ENCODE data around the gene POU4F1. TPM values are rescaled to one million over a fixed set of nuclear protein-coding genes. Genes with fewer than 3 reads are reported as not detected.

Gene POU4F1
- total RNA-seq, 1 donor from 2014 or later, result 0.23 TPM

DNA sequence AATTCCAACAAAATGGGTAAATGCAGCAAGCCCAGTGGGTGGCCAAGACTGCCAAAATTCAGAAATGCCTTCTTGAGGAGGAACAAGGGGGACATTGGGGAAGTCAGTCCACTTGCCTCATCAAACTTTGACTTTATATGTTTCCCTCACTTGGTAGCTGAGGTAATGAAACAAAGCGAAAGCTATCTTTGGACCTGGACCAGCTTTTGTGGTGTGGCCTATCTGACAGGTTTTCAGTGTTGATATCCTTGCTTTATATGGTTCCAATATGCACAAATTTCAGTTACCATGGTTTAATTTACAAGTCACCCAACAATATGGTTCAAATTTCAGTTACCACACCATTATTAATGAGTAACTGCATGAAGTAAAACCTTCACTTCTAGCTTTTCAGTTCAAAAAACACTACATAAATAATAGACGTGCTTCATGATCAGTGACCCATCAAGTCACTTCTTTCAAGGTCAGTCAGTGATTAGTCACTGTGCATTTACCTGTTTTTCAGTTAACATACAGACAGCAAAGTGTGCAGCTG, 17.7 kb upstream of the POU4F1 start:
- no peak for DNase-seq (ENCODE audit: low spot score)
- H3K4me1 Mint-ChIP-seq (ENCODE audit: low read depth), result peaks cover 6% of the 10 kb centered on the region
- no peaks in the 10 kb centered on the region for H3K9me3 Mint-ChIP-seq
- H3K27ac Mint-ChIP-seq, result no peak overlapping the region
- intact Hi-C loops (cut with micrococcal nuclease), result no loop called here
- no peak overlapping the region for H3K4me3 Mint-ChIP-seq
- H3K36me3 Mint-ChIP-seq (ENCODE audit: low read depth), result peaks cover 24% of the 10 kb centered on the region
- H3K27me3 Mint-ChIP-seq (ENCODE audit: insufficient read depth), result no peaks in the 10 kb centered on the region

GRCh38 chr13:78618411-78618810, 15.1 kb upstream of the POU4F1 start:
- no peaks in the 10 kb centered on the region for H3K9me3 Mint-ChIP-seq
- intact Hi-C loops (cut with micrococcal nuclease), result no loop called here
- H3K27me3 Mint-ChIP-seq (ENCODE audit: insufficient read depth), result no peaks in the 10 kb centered on the region
- no peak overlapping the region for H3K4me3 Mint-ChIP-seq
- no peak for DNase-seq (ENCODE audit: low spot score)
- no peaks in the 10 kb centered on the region for H3K4me1 Mint-ChIP-seq (ENCODE audit: low read depth)
- no peak overlapping the region for H3K27ac Mint-ChIP-seq
- peaks cover 31% of the 10 kb centered on the region for H3K36me3 Mint-ChIP-seq (ENCODE audit: low read depth)

DNA sequence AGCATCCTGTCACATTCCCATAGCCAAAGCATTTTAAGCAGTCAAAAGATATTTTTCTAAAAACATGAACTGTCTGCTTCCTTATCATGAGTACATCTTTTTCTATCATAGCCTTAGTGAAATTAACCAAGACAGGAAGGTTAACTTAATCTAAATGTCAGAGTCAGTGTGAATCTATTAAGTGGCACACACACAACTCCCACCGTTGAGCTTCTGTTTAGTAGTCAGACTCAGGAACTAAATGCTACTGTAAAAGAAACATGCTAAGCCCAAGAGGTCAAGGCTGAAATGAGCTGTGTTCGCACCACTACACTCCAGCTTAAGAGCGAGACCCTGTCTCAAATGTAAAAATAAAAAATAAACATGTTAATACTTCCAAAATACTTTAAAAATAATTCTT, 7.7 kb upstream of the POU4F1 start:
- no peak overlapping the region for H3K27ac Mint-ChIP-seq
- peaks cover 15% of the 10 kb centered on the region for H3K36me3 Mint-ChIP-seq (ENCODE audit: low read depth)
- DNase-seq (ENCODE audit: low spot score), result no peak
- peaks cover 54% of the 10 kb centered on the region for H3K27me3 Mint-ChIP-seq (ENCODE audit: insufficient read depth)
- H3K4me3 Mint-ChIP-seq, result no peak overlapping the region
- H3K4me1 Mint-ChIP-seq (ENCODE audit: low read depth), result peaks cover 11% of the 10 kb centered on the region
- H3K9me3 Mint-ChIP-seq, result no peaks in the 10 kb centered on the region
- intact Hi-C loops (cut with micrococcal nuclease), result loop anchor here (2.0 kb wide), 1 partner anchor 48 kb away; the partner anchor contains the start of gene OBI1

DNA sequence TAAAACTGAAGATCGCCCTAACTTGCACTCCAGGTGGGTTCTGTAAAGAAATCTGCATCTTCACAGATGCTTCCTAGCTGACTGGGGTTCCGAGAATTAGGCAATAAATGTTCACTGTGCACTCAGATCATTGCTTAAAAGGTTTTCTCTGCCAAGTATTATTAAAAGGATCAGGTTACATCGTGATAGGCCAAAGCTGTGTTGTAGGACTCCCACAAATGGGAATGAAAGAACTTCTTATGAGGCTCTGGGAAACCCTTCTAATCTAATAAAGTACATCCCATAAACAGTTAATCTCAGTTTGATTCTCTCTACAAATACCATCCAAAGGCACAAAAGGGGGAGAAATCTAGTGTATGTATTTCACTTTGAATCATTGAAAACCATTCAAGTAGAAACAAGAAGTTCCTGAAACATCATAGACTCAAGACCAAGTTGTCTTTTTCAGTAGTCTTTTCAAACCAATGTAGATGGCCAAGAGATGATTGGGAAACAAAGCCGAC, 7.1 kb upstream of the POU4F1 start:
- Mint-ChIP-seq H3K27ac (no peak overlapping the region), H3K4me1 (ENCODE audit: low read depth) (peaks cover 11% of the 10 kb centered on the region), H3K9me3 (no peaks in the 10 kb centered on the region), H3K36me3 (ENCODE audit: low read depth) (peaks cover 10% of the 10 kb centered on the region), H3K4me3 (peak overlapping the region; percentile 1), H3K27me3 (ENCODE audit: insufficient read depth) (peaks cover 60% of the 10 kb centered on the region)
- intact Hi-C loops (cut with micrococcal nuclease), result loop anchor here (2.0 kb wide), 1 partner anchor 48 kb away; the partner anchor contains the start of gene OBI1
- no peak for DNase-seq (ENCODE audit: low spot score)

DNA sequence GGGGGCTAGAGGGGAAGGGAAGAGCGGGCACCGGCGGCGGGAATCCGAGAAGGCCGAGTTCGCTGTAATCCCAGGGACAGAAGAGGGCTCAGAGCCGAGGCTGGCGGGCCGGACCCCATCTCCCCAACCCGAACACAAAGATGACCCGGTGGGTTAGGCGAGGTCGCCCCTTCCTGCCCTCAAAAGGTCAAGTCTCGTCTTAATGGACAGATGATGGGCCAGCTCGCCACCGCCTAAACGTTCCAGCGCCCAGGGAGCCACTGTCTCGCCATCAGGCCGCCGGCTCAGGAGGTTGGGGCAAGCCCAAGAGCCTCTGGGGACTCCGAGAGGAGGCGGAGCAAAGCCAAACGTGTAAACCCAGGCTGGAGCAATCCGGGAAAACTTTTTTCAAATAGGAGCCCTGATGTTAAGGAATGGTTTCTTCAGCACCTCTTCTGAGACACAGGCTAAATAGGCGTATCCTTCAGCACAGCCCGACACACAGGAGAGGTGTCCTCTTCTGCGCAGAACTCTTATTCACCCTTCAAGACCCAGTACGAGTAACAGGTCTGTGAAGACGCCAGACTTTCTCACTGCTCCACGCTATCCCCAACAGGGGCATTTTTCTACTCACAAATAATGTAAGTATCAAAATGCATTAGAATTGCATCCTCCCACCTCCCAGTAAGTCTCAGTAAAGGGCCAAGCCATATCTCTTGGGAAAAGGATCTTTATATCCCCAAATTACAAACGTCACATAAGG, 6.3 kb upstream of the POU4F1 start:
- intact Hi-C loops (cut with micrococcal nuclease), result loop anchor here (2.0 kb wide), 2 partner anchors 17 to 49 kb away; partner anchors contain the start of gene OBI1
- peaks cover 68% of the 10 kb centered on the region for H3K27me3 Mint-ChIP-seq (ENCODE audit: insufficient read depth)
- H3K4me1 Mint-ChIP-seq (ENCODE audit: low read depth), result peaks cover 15% of the 10 kb centered on the region
- peak overlapping the region; percentile 57 for H3K4me3 Mint-ChIP-seq
- H3K9me3 Mint-ChIP-seq, result no peaks in the 10 kb centered on the region
- no peak for DNase-seq (ENCODE audit: low spot score)
- no peak overlapping the region for H3K27ac Mint-ChIP-seq
- H3K36me3 Mint-ChIP-seq (ENCODE audit: low read depth), result peaks cover 5% of the 10 kb centered on the region

DNA sequence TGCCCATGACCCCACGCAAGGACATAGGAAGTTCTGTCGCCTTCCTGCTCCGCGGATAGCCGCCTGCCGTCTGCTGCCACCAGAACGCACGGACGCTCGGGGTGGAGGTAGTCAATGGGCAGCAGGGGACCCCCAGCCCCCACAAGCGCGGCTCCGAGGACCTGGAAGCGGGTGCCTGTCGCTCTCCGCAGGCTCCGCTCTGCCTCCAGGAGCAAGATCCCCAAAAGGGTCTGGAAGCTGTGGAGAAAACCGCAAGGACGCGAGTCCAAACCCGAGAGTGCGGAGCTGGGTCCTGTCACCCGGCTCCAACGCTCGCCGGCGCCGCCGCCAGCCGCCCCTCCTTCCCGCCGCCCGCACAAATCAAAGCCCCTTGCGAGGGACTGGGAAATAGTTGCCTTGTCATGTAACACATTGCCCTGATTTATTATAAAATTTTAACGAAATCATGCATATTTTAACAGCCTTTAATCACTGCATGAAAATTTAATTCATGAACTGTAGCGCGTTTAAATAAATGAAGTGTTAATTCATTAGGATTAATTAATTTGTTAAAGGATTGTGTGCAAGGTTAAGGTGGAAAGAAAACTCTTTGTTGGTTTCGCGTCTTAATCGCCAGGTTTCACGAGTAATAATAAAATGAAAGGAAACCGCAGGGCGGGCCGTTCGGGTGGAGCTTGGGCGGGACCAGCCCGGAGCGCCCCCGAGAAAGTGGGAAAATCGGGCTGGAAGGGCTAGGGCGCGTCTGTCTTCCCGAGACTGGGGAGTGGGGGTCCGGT, 5.5 kb upstream of the POU4F1 start:
- Mint-ChIP-seq H3K36me3 (ENCODE audit: low read depth) (peaks cover 1% of the 10 kb centered on the region), H3K4me3 (peak overlapping the region; percentile 57), H3K9me3 (no peaks in the 10 kb centered on the region), H3K27me3 (ENCODE audit: insufficient read depth) (peaks cover 75% of the 10 kb centered on the region), H3K4me1 (ENCODE audit: low read depth) (peaks cover 23% of the 10 kb centered on the region), H3K27ac (peak overlapping the region; percentile 75)
- DNase-seq (ENCODE audit: low spot score), result no peak
- intact Hi-C loops (cut with micrococcal nuclease), result loop anchor here (1.0 to 2.0 kb wide), 2 partner anchors 10 to 16 kb away; no protein-coding TSS in a partner anchor

GRCh38 chr13:78608252-78608687, 4.9 kb upstream of the POU4F1 start:
- intact Hi-C loops (cut with micrococcal nuclease), result loop anchor here (1.0 to 2.0 kb wide), 2 partner anchors 9 to 15 kb away; no protein-coding TSS in a partner anchor
- peak overlapping the region; percentile 75 for H3K27ac Mint-ChIP-seq
- no peak for DNase-seq (ENCODE audit: low spot score)
- peaks cover under 1% of the 10 kb centered on the region for H3K36me3 Mint-ChIP-seq (ENCODE audit: low read depth)
- H3K4me1 Mint-ChIP-seq (ENCODE audit: low read depth), result peaks cover 26% of the 10 kb centered on the region
- peaks cover 81% of the 10 kb centered on the region for H3K27me3 Mint-ChIP-seq (ENCODE audit: insufficient read depth)
- peak overlapping the region; percentile 17 for H3K4me3 Mint-ChIP-seq
- no peaks in the 10 kb centered on the region for H3K9me3 Mint-ChIP-seq

DNA sequence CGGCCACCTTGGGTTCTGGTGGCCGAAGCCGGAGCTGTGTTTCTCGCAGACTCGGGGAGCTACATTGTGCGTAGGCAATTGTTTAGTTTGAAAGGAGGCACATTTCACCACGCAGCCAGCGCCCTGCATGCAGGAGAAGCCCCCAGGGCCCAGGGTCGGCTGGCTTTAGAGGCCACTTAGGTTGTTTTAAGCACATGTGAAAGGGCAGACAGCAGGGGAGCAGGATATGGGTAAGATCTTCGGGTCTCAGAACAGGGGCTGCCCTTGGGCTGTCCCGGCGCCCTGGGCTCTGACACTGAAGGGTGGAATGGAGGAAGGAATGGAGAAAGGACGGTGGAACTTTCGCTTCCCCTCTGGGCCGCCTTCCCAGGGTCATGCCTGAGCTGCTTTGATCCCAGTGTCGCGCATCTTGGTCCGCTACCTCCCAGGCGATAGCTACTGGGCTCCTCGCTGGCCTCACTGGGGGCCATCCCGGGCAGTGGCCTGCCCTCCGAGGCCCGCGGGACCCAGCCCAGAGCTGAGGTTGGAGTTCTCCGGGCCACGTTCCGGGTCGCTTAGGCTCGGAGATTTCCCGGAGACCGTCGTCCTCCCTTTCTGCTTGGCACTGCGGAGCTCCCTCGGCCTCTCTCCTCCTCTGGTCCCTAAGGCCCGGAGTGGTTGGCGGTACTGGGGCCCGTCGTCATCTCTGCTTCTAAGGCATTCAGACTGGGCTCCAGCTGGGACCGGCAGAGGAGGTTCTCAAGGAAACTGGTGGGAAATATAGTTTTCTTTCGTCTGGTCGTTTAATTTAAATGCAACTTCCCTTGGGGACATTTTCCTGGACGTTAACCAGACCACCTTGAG, 4.3 kb upstream of the POU4F1 start:
- intact Hi-C loops (cut with micrococcal nuclease), result loop anchor here (1.0 to 2.0 kb wide), 2 partner anchors 8 to 15 kb away; no protein-coding TSS in a partner anchor
- Mint-ChIP-seq H3K27me3 (ENCODE audit: insufficient read depth) (peaks cover 83% of the 10 kb centered on the region), H3K27ac (no peak overlapping the region), H3K4me1 (ENCODE audit: low read depth) (peaks cover 29% of the 10 kb centered on the region), H3K9me3 (no peaks in the 10 kb centered on the region), H3K36me3 (ENCODE audit: low read depth) (no peaks in the 10 kb centered on the region), H3K4me3 (no peak overlapping the region)
- no peak for DNase-seq (ENCODE audit: low spot score)

- Mint-ChIP-seq H3K4me3 (no peak overlapping the region), H3K36me3 (ENCODE audit: low read depth) (no peaks in the 10 kb centered on the region), H3K27me3 (ENCODE audit: insufficient read depth) (peaks cover 88% of the 10 kb centered on the region), H3K9me3 (no peaks in the 10 kb centered on the region), H3K4me1 (ENCODE audit: low read depth) (peaks cover 34% of the 10 kb centered on the region), H3K27ac (no peak overlapping the region)
- intact Hi-C loops (cut with micrococcal nuclease), result no loop called here
- no peak for DNase-seq (ENCODE audit: low spot score)
Measured at GRCh38 chr13:78606471-78607408, 3.4 kb upstream of the POU4F1 start.

DNA sequence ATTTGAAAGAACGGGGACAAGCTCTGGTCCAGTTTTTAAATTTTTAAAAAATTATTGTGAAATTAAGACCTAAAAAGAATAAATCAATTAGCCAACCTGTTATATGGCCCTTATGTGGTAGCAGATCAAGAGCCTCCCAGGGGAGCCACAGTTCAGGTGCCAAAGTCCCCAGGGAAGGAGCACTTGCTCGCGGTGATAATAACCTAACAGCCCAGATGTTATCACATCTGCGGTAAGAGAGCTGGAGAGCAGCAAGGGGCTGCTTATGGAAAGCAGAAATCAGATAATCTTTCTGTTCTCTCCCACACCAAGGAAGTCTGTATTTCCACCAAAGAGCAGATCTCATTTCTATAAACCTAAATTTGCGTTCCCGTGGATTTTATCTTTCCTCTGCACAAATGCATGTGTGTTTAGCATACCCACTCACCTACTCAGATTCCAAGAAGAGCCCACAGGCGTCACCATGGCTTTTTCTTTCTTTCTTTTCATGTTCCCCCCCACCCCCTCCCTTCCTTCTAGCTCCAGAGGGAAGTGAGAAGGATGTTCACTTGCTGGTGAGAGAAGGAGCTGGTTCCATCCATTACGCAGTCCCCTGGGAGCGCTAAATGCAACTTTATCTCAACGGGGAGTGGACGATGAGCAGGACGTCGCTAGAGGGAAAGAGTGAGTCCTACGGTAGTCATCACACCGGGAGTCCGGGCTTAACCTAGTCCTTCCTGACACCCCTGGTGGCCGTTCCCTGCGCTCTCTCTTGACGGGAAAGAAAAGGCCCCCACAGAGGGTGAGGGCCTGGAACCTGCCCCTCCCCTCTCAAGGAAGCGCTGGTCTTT, 1.6 kb upstream of the POU4F1 start:
- no peak overlapping the region for H3K4me3 Mint-ChIP-seq
- H3K4me1 Mint-ChIP-seq (ENCODE audit: low read depth), result peaks cover 34% of the 10 kb centered on the region
- no peak for DNase-seq (ENCODE audit: low spot score)
- H3K9me3 Mint-ChIP-seq, result no peaks in the 10 kb centered on the region
- H3K27me3 Mint-ChIP-seq (ENCODE audit: insufficient read depth), result peaks cover 86% of the 10 kb centered on the region
- H3K27ac Mint-ChIP-seq, result no peak overlapping the region
- intact Hi-C loops (cut with micrococcal nuclease), result loop anchor here (5.0 kb wide), 1 partner anchor 372 kb away; no protein-coding TSS in a partner anchor
- no peaks in the 10 kb centered on the region for H3K36me3 Mint-ChIP-seq (ENCODE audit: low read depth)
